Measurements from ENCODE around the gene GRK5. TPM values are rescaled to one million over a fixed set of nuclear protein-coding genes. Genes with fewer than 3 reads are reported as not detected.

GRK5 gene
- total RNA-seq, 1 experiment from 2014 or later, result 1.2 TPM

GRCh38 chr10:119331061-119331460 lies 123.7 kb downstream of the GRK5 start:
- no peaks in the 10 kb centered on the region for H3K9me3 Mint-ChIP-seq
- no peak overlapping the region for H2BK20ac ChIP-seq (ENCODE audit: low read depth, low read length, poor library complexity, severe bottlenecking)
- no peak overlapping the region for H2BK120ac ChIP-seq (ENCODE audit: low read depth, low read length, poor library complexity, severe bottlenecking)
- no peak for TF ChIP-seq CTCF (conservative IDR thresholded peaks at IDR 0.05)
- H4K8ac ChIP-seq (replicated peaks; ENCODE audit: insufficient read length, low read depth, low read length), result no peak overlapping the region
- no peaks in the 10 kb centered on the region for H3K79me2 ChIP-seq (ENCODE audit: insufficient read depth, low read length)
- H3K9ac ChIP-seq (ENCODE audit: extremely low read depth, insufficient read length, low read length), result no peak overlapping the region
- no peak overlapping the region for H2AK5ac ChIP-seq (ENCODE audit: insufficient read length, low read length)
- no peak overlapping the region for H3K14ac ChIP-seq (ENCODE audit: insufficient read depth, low read length)
- H3T11ph ChIP-seq (ENCODE audit: low read length), result no peak overlapping the region
- no peaks in the 10 kb centered on the region for H3K4me1 ChIP-seq (ENCODE audit: insufficient read depth, low read length)
- H4K91ac ChIP-seq (ENCODE audit: insufficient read length, low read depth, low read length), result no peak overlapping the region
- no peak overlapping the region for H3K4me3 Mint-ChIP-seq
- H3K9me3 ChIP-seq (ENCODE audit: control insufficient read depth, low read depth, low read length), result no peaks in the 10 kb centered on the region
- no peak overlapping the region for H3K56ac ChIP-seq (ENCODE audit: insufficient read length, low read depth, low read length)
- no peak overlapping the region for H3K18ac ChIP-seq (ENCODE audit: insufficient read length, low read depth, low read length)
- H3K27me3 Mint-ChIP-seq (ENCODE audit: low read depth), result peaks cover 2% of the 10 kb centered on the region; the same call in 1 of the 2 replicates
- no peaks in the 10 kb centered on the region for H3K36me3 Mint-ChIP-seq (ENCODE audit: insufficient read depth in 1 of 3, low read depth in 3 of 3)
- no peak overlapping the region for H2AFZ ChIP-seq (ENCODE audit: low read length)
- no peak overlapping the region for H4K5ac ChIP-seq (ENCODE audit: insufficient read length, low read depth, low read length)
- H3K4me2 ChIP-seq (ENCODE audit: insufficient read depth, insufficient read length, low read length), result no peak overlapping the region
- WGBS (ENCODE audit: extremely low coverage, insufficient read length, low lambda C conversion rate), result no CpG with 5 or more reads among the region's 15 CpGs
- no peaks in the 10 kb centered on the region for H3K23me2 ChIP-seq (ENCODE audit: insufficient read length, low read depth, low read length, poor library complexity, severe bottlenecking)
- H3K23ac ChIP-seq (ENCODE audit: insufficient read length, low read depth, low read length), result no peak overlapping the region
- H3K79me1 ChIP-seq (ENCODE audit: insufficient read depth, low read depth, low read length, poor library complexity, severe bottlenecking), result no peaks in the 10 kb centered on the region
- H2BK12ac ChIP-seq (ENCODE audit: insufficient read length, low read depth, low read length), result no peak overlapping the region
- H3K4ac ChIP-seq (ENCODE audit: low read depth, low read length), result no peak overlapping the region
- DNase-seq, result no peak
- no peak overlapping the region for H2BK5ac ChIP-seq (ENCODE audit: insufficient read length, low read length)
- no peak overlapping the region for H2BK15ac ChIP-seq (ENCODE audit: low read depth, low read length)
- H3K27ac Mint-ChIP-seq, result no peak overlapping the region
- H3K27me3 ChIP-seq (ENCODE audit: insufficient read depth, low read length), result no peaks in the 10 kb centered on the region
- no peak overlapping the region for H3K27ac ChIP-seq (ENCODE audit: insufficient read length, low read depth, low read length)
- H3K4me1 Mint-ChIP-seq, result peaks cover 8 to 10% of the 10 kb centered on the region in 2 experiments
- no peaks in the 10 kb centered on the region for H4K20me1 ChIP-seq (ENCODE audit: control insufficient read depth, insufficient read depth, insufficient read length)

Data from H9 (cell line).